ENCODE measurements around the gene FOXE3.

FOXE3 gene

GRCh38 chr1:47415728-47416318 lies at the start of gene FOXE3:
Gene FOXE3, plus strand, starts transcription at chr1:47416285. Its CDS starts 31 bp downstream, at chr1:47416316.
- no peak within 1 kb of the TSS for H3K27ac ChIP-seq (ENCODE audit: low read length)
- peaks cover 80% of the 10 kb centered on the region for H3K27me3 ChIP-seq (ENCODE audit: control insufficient read depth, insufficient read depth, low read length)
- H3K4me1 ChIP-seq (ENCODE audit: control insufficient read depth, low read depth, low read length): no peaks in the 10 kb centered on the region

DNA sequence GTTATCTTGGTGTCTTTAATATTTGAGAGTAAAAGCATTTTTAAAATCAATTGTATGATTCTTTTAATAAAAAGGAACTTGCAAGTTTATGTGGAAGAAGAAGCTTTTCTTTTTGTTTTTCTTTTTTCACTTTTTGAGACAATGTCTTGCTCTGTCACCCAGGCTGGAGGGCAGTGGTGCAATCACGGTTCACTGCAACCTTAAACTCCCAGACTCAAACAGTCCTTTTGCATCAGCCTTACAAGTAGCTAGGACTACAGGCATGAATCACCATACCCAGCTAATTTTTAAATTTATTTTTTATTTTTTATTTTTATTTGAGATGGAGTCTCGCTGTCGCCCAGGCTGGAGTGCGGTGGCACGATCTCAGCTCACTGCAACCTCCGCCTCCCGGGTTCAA lies 48.4 kb upstream of the FOXE3 start:
- Histone ChIP-seq H3K4me3 (ENCODE audit: low read length) (no peak overlapping the region), H3K27me3 (ENCODE audit: control insufficient read depth, insufficient read depth, low read length) (no peaks in the 10 kb centered on the region), H3K9me3 (ENCODE audit: control insufficient read depth, low read depth, low read length) (no peaks in the 10 kb centered on the region), H3K9ac (ENCODE audit: low read length) (no peak overlapping the region), H3K36me3 (ENCODE audit: control insufficient read depth, low read depth, low read length) (peaks cover 7% of the 10 kb centered on the region), H3K27ac (ENCODE audit: low read length) (no peak overlapping the region), H3K4me1 (ENCODE audit: control insufficient read depth, low read depth, low read length) (no peaks in the 10 kb centered on the region)

More at GRCh38 chr1:47415728-47416318, at the start of gene FOXE3:
- no peaks in the 10 kb centered on the region for H3K9me3 ChIP-seq (ENCODE audit: control insufficient read depth, low read depth, low read length)
- H3K36me3 ChIP-seq (ENCODE audit: control insufficient read depth, low read depth, low read length): no peaks in the 10 kb centered on the region
- no peak within 1 kb of the TSS for H3K9ac ChIP-seq (ENCODE audit: low read length)
- H3K4me3 ChIP-seq (ENCODE audit: low read length): peak within 1 kb of the TSS; percentile 22

GRCh38 chr1:47371016-47371517 lies 45.0 kb upstream of the FOXE3 start:
- Histone ChIP-seq H3K27me3 (ENCODE audit: control insufficient read depth, insufficient read depth, low read length) (no peaks in the 10 kb centered on the region), H3K9ac (ENCODE audit: low read length) (no peak overlapping the region), H3K4me1 (ENCODE audit: control insufficient read depth, low read depth, low read length) (no peaks in the 10 kb centered on the region), H3K36me3 (ENCODE audit: control insufficient read depth, low read depth, low read length) (peaks cover 23% of the 10 kb centered on the region), H3K4me3 (ENCODE audit: low read length) (no peak overlapping the region), H3K9me3 (ENCODE audit: control insufficient read depth, low read depth, low read length) (no peaks in the 10 kb centered on the region), H3K27ac (ENCODE audit: low read length) (no peak overlapping the region)

DNA sequence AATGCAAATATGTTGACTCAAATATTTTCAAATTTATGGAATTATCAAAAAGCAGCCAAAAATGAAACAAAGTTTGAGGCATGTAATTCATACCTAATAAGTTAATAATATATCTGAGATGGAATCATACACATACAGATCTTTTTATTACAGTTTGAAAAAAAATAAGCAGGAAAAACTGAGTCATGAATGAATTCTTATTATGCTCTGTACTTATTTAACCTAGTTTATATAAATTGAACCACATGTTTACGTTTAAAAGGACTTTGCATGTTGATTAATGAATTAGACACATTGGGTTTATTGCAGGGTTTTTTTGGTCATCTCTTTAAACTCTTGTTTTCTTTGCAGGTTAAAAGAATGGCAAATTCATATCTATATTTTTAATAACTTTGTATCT lies 41.6 kb upstream of the FOXE3 start:
- H3K27me3 ChIP-seq (ENCODE audit: control insufficient read depth, insufficient read depth, low read length): no peaks in the 10 kb centered on the region
- peaks cover 11% of the 10 kb centered on the region for H3K4me1 ChIP-seq (ENCODE audit: control insufficient read depth, low read depth, low read length)
- no peak overlapping the region for H3K27ac ChIP-seq (ENCODE audit: low read length)
- no peak overlapping the region for H3K9ac ChIP-seq (ENCODE audit: low read length)
- H3K9me3 ChIP-seq (ENCODE audit: control insufficient read depth, low read depth, low read length): no peaks in the 10 kb centered on the region
- H3K4me3 ChIP-seq (ENCODE audit: low read length): no peak overlapping the region
- H3K36me3 ChIP-seq (ENCODE audit: control insufficient read depth, low read depth, low read length): peaks cover 19% of the 10 kb centered on the region

- no peak overlapping the region for H3K9ac ChIP-seq (ENCODE audit: low read length)
- H3K36me3 ChIP-seq (ENCODE audit: control insufficient read depth, low read depth, low read length): peaks cover 12% of the 10 kb centered on the region
- H3K27me3 ChIP-seq (ENCODE audit: control insufficient read depth, insufficient read depth, low read length): no peaks in the 10 kb centered on the region
- H3K4me3 ChIP-seq (ENCODE audit: low read length): no peak overlapping the region
- H3K4me1 ChIP-seq (ENCODE audit: control insufficient read depth, low read depth, low read length): peaks cover 11% of the 10 kb centered on the region
- no peaks in the 10 kb centered on the region for H3K9me3 ChIP-seq (ENCODE audit: control insufficient read depth, low read depth, low read length)
- no peak overlapping the region for H3K27ac ChIP-seq (ENCODE audit: low read length)
Observed at GRCh38 chr1:47378147-47378546, 37.9 kb upstream of the FOXE3 start.

DNA sequence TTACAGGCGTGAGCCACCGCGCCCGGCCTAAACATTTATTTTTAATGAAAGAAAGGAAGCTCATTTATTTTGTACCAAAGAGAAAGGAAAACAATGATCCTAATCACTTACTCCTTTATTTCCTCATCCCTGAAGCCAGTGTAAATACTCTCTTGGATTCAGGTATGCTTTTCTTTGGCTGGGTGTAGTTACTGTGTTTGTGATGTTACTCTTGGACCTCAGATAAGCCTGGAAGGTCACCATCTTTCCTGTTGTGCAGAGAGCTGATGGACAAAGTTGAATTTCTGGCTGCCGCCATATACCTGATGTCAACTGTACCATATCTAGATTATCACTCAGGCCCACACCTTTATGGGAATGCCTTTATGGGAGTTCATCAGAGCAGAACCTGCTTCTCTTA lies 35.4 kb upstream of the FOXE3 start:
- Histone ChIP-seq H3K27ac (ENCODE audit: low read length) (no peak overlapping the region), H3K4me3 (ENCODE audit: low read length) (no peak overlapping the region), H3K9ac (ENCODE audit: low read length) (no peak overlapping the region), H3K27me3 (ENCODE audit: control insufficient read depth, insufficient read depth, low read length) (no peaks in the 10 kb centered on the region), H3K4me1 (ENCODE audit: control insufficient read depth, low read depth, low read length) (peaks cover 11% of the 10 kb centered on the region), H3K36me3 (ENCODE audit: control insufficient read depth, low read depth, low read length) (no peaks in the 10 kb centered on the region), H3K9me3 (ENCODE audit: control insufficient read depth, low read depth, low read length) (no peaks in the 10 kb centered on the region)

DNA sequence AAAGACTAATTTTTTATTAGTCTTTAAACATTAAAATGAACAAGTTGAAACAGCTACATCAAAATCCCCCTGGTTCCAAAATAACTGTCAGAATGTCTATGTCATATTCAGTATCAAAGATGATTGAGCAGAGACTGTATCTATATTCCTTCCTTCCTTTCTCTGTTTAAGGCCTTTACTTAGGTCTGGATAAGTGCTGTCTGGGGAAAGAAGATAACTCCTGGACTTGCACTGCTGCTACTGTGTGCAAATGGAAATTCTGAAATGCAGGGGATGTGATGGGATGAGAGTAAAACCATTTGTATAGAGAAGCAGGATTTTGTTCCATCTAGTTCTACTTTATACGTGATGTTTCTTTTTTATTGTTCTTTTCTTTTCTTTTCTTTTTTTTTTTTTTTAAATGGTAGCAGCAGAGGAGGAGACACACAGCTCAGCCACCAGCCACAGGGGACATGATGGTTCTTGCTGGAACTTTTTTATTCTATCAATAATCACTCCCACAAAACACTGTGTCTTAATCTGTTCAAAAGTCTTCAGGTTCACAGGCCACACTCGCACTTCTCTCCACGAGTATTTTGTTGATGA lies 33.6 kb upstream of the FOXE3 start:
- H3K27ac ChIP-seq (ENCODE audit: low read length): no peak overlapping the region

GRCh38 chr1:47384083-47384482 lies 32.0 kb upstream of the FOXE3 start:
- peaks cover 12% of the 10 kb centered on the region for H3K27me3 ChIP-seq (ENCODE audit: control insufficient read depth, insufficient read depth, low read length)
- no peak overlapping the region for H3K27ac ChIP-seq (ENCODE audit: low read length)
- no peak overlapping the region for H3K9ac ChIP-seq (ENCODE audit: low read length)
- no peak overlapping the region for H3K4me3 ChIP-seq (ENCODE audit: low read length)
- no peaks in the 10 kb centered on the region for H3K36me3 ChIP-seq (ENCODE audit: control insufficient read depth, low read depth, low read length)
- H3K9me3 ChIP-seq (ENCODE audit: control insufficient read depth, low read depth, low read length): no peaks in the 10 kb centered on the region
- H3K4me1 ChIP-seq (ENCODE audit: control insufficient read depth, low read depth, low read length): peaks cover 3% of the 10 kb centered on the region

More for the DNA sequence above, 33.6 kb upstream of the FOXE3 start:
- H3K4me3 ChIP-seq (ENCODE audit: low read length): no peak overlapping the region
- peaks cover 11% of the 10 kb centered on the region for H3K4me1 ChIP-seq (ENCODE audit: control insufficient read depth, low read depth, low read length)
- H3K9ac ChIP-seq (ENCODE audit: low read length): no peak overlapping the region
- H3K9me3 ChIP-seq (ENCODE audit: control insufficient read depth, low read depth, low read length): no peaks in the 10 kb centered on the region
- H3K27me3 ChIP-seq (ENCODE audit: control insufficient read depth, insufficient read depth, low read length): peaks cover under 1% of the 10 kb centered on the region
- no peaks in the 10 kb centered on the region for H3K36me3 ChIP-seq (ENCODE audit: control insufficient read depth, low read depth, low read length)

- Histone ChIP-seq H3K27ac (ENCODE audit: low read length) (no peak overlapping the region), H3K9me3 (ENCODE audit: control insufficient read depth, low read depth, low read length) (no peaks in the 10 kb centered on the region), H3K4me1 (ENCODE audit: control insufficient read depth, low read depth, low read length) (no peaks in the 10 kb centered on the region), H3K36me3 (ENCODE audit: control insufficient read depth, low read depth, low read length) (no peaks in the 10 kb centered on the region), H3K9ac (ENCODE audit: low read length) (no peak overlapping the region), H3K4me3 (ENCODE audit: low read length) (no peak overlapping the region), H3K27me3 (ENCODE audit: control insufficient read depth, insufficient read depth, low read length) (peaks cover 12% of the 10 kb centered on the region)
Observed at GRCh38 chr1:47385020-47385419, 31.1 kb upstream of the FOXE3 start.

DNA sequence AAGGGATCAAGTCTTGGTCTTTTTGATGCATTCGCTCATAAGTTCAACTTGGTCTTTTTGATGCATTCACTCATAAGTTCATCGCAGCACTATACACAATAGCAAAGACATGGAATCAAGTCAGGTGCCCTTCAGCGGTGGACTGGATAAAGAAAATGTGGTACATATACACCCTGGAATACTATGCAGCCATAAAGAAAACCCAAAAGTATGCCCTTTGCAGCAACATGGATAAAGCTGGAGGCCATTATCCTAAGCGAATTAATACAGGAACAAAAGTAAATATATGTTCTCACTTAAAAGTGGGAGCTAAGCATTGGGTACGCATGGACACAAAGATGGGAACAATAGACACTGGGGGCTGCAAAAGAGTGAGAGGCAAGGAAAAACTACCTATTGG lies 29.8 kb upstream of the FOXE3 start:
- Histone ChIP-seq H3K27ac (ENCODE audit: low read length) (no peak overlapping the region), H3K9me3 (ENCODE audit: control insufficient read depth, low read depth, low read length) (no peaks in the 10 kb centered on the region), H3K4me3 (ENCODE audit: low read length) (no peak overlapping the region), H3K27me3 (ENCODE audit: control insufficient read depth, insufficient read depth, low read length) (peaks cover 12% of the 10 kb centered on the region), H3K4me1 (ENCODE audit: control insufficient read depth, low read depth, low read length) (no peaks in the 10 kb centered on the region), H3K36me3 (ENCODE audit: control insufficient read depth, low read depth, low read length) (no peaks in the 10 kb centered on the region), H3K9ac (ENCODE audit: low read length) (no peak overlapping the region)

DNA sequence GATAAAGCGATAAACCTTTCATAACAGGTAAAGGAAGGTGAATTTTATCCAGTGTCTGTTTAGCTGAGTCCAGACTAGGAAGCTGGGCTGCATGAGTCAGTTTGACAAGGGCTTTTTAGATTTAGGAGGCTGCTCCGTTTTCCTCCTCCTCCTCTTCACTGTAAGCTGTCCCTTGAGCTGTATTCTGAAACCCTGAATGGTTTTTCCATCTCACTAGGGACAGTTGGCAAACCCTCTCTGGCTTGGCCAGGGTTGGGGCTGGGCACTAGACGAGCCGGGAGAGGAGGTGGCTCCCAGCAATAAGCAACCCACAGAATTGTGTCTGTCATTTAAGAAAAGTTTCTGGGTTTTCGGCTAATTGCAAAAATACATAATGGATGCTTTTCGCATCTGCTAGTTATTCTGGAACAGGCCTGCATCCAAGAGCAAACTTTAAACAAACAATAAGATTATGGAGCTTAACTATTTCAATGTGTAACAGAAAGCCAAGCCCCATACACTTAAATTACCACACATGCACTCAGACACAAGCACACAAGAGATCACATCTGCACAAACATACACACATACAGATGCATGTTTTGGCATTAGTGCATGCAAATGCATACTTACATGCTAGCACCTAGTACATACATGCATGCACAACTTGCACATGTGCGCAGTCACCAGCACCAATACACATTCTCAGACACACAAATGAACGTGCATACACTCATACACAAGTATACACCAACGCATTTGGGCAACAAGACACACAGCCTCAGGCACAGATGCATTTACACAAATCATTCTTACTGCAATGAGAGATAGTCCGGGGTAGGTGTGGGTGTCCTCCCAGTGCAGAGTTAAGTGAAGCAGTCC lies 27.8 kb upstream of the FOXE3 start:
- H3K36me3 ChIP-seq (ENCODE audit: control insufficient read depth, low read depth, low read length): no peaks in the 10 kb centered on the region
- H3K27ac ChIP-seq (ENCODE audit: low read length): no peak overlapping the region
- no peaks in the 10 kb centered on the region for H3K4me1 ChIP-seq (ENCODE audit: control insufficient read depth, low read depth, low read length)
- H3K9ac ChIP-seq (ENCODE audit: low read length): no peak overlapping the region
- H3K4me3 ChIP-seq (ENCODE audit: low read length): no peak overlapping the region
- H3K9me3 ChIP-seq (ENCODE audit: control insufficient read depth, low read depth, low read length): no peaks in the 10 kb centered on the region
- peaks cover 12% of the 10 kb centered on the region for H3K27me3 ChIP-seq (ENCODE audit: control insufficient read depth, insufficient read depth, low read length)

All from iPS-18a (cell line).